Lower lobe of right lung (tissue), 2 donors: ENCODE results near the gene OBSCN. TPM values are rescaled to one million over a fixed set of nuclear protein-coding genes. Genes with fewer than 3 reads are reported as not detected.

Experiments used
- ATAC-seq, 2 donors: fragments of 200-7000 bp; cut with Tn5 transposase; one replicate each; pipeline ENCODE4 v1.9.1; 2020 to 2022; ENCODE audit warnings: mild to moderate bottlenecking in 2 of 2, moderate library complexity in 2 of 2
- DNase-seq: peaks from one replicate; pipeline ENCODE4 v3.0.0-alpha.2; 2020
- H3K27ac ChIP-seq: fragments of 200-600 bp; one replicate; pipeline ENCODE4 v1.8.0; 2022
- H3K27me3 ChIP-seq: fragments of 200-600 bp; one replicate; pipeline ENCODE4 v1.8.0; 2022; ENCODE audit warnings: low read depth
- H3K36me3 ChIP-seq: fragments of 200-600 bp; one replicate; pipeline ENCODE4 v1.8.0; 2022; ENCODE audit warnings: mild to moderate bottlenecking
- H3K4me1 ChIP-seq: fragments of 200-600 bp; one replicate; pipeline ENCODE4 v1.8.0; 2022
- H3K4me3 ChIP-seq: fragments of 200-600 bp; one replicate; pipeline ENCODE4 v1.8.0; 2022; ENCODE audit warnings: mild to moderate bottlenecking
- H3K9me3 ChIP-seq: fragments of 200-600 bp; one replicate; pipeline ENCODE4 v1.8.0; 2022
- CTCF ChIP-seq: fragments of 200-600 bp; IDR thresholded peaks from one replicate; pipeline ENCODE4 v1.8.0; 2022; ENCODE audit warnings: antibody characterized with exemption, mild to moderate bottlenecking
- intact Hi-C: fragments of 100-400 bp; cut with DNase I; formaldehyde crosslinking; loops from one replicate; pipeline ENCODE4 v1.11.0; 2022
- total RNA-seq: library from RNA; stranded (reverse); fragmentation: NEBNext Ultra II Directional; extraction: Animal tissue kit (Norgen Biotek cat#: 25700); gene quantifications from one replicate; pipeline ENCODE4 v1.2.1, GENCODE V29; 2021
- donor health status: DM: no; HTN: yes; CAD: no; lungs with severe emphysema.

The OBSCN gene
- total RNA-seq, 1 donor from 2014 or later: 35.6 TPM

- DNase-seq: no peak
- peaks cover 13% of the 10 kb centered on the region for H3K4me1 ChIP-seq
- no peaks in the 10 kb centered on the region for H3K9me3 ChIP-seq
- intact Hi-C loops: no loop called here
- no peaks in the 10 kb centered on the region for H3K27me3 ChIP-seq
- TF ChIP-seq CTCF: no peak
- no peak for ATAC-seq
- H3K4me3 ChIP-seq: no peak overlapping the region
- no peak overlapping the region for H3K27ac ChIP-seq
- peaks cover 9% of the 10 kb centered on the region for H3K36me3 ChIP-seq
These were observed 63.9 kb downstream of the OBSCN start for GRCh38 chr1:228271701-228272251.

DNA sequence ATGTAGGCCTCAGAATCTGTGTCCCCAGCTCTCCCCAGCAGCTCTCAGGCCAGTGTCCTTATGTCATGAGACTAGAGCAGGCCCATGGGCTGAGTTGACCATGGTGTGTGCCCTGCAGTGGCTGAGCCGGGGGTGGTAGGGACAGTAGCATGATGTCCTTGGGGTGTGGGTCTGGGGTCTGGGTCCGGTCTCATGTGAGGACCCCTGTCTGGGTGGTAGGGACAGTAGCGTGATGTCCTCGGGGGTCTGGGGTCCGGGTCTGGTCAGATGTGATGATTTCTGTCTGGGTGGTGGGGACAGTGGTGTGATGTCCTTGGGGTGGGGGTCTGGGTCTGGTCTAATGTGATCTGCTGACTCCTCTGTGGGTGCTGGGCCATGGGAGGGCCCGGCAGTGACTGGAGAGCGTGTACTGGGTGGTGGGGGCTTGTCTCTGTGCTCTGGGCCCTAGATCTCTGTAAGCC lies 64.5 kb downstream of the OBSCN start:
- no peak overlapping the region for H3K27ac ChIP-seq
- DNase-seq (no peak), ATAC-seq (no peak)
- peaks cover 9% of the 10 kb centered on the region for H3K36me3 ChIP-seq
- no peaks in the 10 kb centered on the region for H3K9me3 ChIP-seq
- intact Hi-C loops: no loop called here
- no peaks in the 10 kb centered on the region for H3K27me3 ChIP-seq
- peaks cover 13% of the 10 kb centered on the region for H3K4me1 ChIP-seq
- H3K4me3 ChIP-seq: no peak overlapping the region
- no peak for TF ChIP-seq CTCF

DNA sequence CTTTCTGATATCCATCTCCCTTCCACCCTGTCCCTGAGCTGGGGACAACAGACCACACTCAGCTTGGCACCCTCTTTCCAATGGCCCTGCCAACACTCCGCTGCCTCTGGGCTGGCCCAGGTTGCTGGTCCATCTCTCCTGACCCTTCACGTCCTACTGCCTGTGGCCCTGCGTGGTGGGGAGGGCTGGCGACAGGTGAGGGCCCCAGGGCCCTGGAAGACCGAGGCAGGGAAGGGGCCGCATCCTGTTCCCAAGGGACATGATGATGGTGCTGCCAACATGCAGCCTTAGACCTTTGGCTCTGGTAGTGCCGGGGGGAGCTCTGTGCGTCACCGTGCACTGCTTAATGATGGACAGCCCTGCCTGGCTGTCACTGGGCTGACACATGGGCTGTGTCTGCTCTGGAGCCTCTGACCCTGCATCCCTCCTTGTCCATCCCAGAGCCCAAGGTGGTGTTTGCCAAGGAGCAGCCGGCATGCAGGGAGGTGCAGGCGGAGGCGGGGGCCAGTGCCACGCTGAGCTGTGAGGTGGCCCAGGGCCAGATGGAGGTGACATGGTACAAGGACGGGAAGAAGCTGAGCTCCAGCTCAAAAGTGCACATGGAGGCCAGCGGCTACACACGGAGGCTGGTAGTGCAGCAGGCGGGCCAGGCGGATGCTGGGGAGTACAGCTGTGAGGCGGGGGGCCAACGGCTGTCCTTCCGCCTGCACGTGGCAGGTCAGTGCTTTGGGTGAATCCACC lies 65.2 kb downstream of the OBSCN start:
- Histone ChIP-seq H3K4me1 (peaks cover 13% of the 10 kb centered on the region), H3K4me3 (no peak overlapping the region), H3K27me3 (no peaks in the 10 kb centered on the region), H3K36me3 (peaks cover 10% of the 10 kb centered on the region), H3K27ac (no peak overlapping the region), H3K9me3 (no peaks in the 10 kb centered on the region)
- intact Hi-C loops: no loop called here
- ATAC-seq (no peak), DNase-seq (peak; percentile 34)
- no peak for TF ChIP-seq CTCF

DNA sequence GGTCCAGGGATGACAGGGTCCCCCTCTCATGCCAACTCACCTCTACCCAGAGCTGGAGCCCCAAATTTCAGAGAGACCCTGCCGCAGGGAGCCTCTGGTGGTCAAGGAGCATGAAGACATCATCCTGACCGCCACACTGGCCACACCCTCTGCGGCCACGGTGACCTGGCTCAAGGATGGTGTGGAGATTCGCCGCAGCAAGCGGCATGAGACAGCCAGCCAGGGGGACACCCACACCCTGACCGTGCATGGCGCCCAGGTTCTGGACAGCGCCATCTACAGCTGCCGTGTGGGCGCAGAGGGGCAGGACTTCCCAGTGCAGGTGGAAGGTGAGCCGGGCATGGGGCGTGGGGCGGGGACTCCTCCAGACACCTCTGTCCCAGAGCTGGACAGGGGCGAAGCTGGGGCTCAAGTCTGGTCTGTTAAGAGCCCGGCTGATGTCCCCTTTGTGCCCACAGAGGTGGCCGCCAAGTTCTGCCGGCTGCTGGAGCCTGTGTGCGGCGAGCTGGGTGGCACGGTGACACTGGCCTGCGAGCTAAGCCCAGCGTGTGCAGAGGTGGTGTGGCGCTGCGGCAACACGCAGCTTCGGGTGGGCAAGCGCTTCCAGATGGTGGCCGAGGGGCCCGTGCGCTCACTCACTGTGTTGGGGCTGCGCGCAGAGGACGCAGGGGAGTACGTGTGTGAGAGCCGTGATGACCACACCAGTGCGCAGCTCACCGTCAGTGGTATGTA lies 66.0 kb downstream of the OBSCN start:
- no peaks in the 10 kb centered on the region for H3K27me3 ChIP-seq
- H3K4me3 ChIP-seq: no peak overlapping the region
- intact Hi-C loops: no loop called here
- no peak for TF ChIP-seq CTCF
- H3K4me1 ChIP-seq: peaks cover 13% of the 10 kb centered on the region
- H3K36me3 ChIP-seq: peaks cover 6% of the 10 kb centered on the region
- DNase-seq (peak; percentile 43), ATAC-seq (no peak)
- no peaks in the 10 kb centered on the region for H3K9me3 ChIP-seq
- H3K27ac ChIP-seq: no peak overlapping the region

- intact Hi-C loops: no loop called here
- H3K27ac ChIP-seq: no peak overlapping the region
- H3K4me3 ChIP-seq: peak overlapping the region; percentile 73
- no peaks in the 10 kb centered on the region for H3K9me3 ChIP-seq
- DNase-seq (peak; percentile 40), ATAC-seq (no peak)
- H3K36me3 ChIP-seq: peaks cover 5% of the 10 kb centered on the region
- H3K27me3 ChIP-seq: no peaks in the 10 kb centered on the region
- peaks cover 13% of the 10 kb centered on the region for H3K4me1 ChIP-seq
- TF ChIP-seq CTCF: no peak
These were observed 66.8 kb downstream of the OBSCN start for GRCh38 chr1:228274452-228275178.
